PFSK-1 (cell line): ENCODE results near the gene CD82.

Source experiments
- FOXP2 ChIP-seq: optimal IDR thresholded peaks from 2 replicates; pipeline ENCODE3; 2011; ENCODE audit warnings: borderline replicate concordance, control low read depth, inconsistent platforms; ENCODE audit not compliant: insufficient read depth; ENCODE audit errors: extremely low read length, extremely low read depth
- POLR2AphosphoS5 ChIP-seq: IDR thresholded peaks from 2 replicates; pipeline ENCODE4 v1.6.1; 2012; ENCODE audit warnings: low read depth, mild to moderate bottlenecking, control low read depth, low read length, moderate library complexity
- REST ChIP-seq, 2 experiments: IDR thresholded peaks; 2 replicates each; pipeline versions ENCODE4 v1.6.1 to v1.8.0; 2011 to 2012; ENCODE audit warnings: low read depth in 2 of 2, low read length in 2 of 2, control low read depth in 1 of 2, inconsistent platforms in 1 of 2, mild to moderate bottlenecking in 1 of 2, moderate library complexity in 1 of 2; ENCODE audit not compliant: insufficient read depth in 1 of 2
- SIN3A ChIP-seq: IDR thresholded peaks from 2 replicates; pipeline ENCODE4 v1.6.1; 2012; ENCODE audit warnings: mild to moderate bottlenecking, low read length, moderate library complexity, borderline replicate concordance; ENCODE audit not compliant: insufficient read depth
- TAF1 ChIP-seq: IDR thresholded peaks from 2 replicates; pipeline ENCODE4 v1.6.1; 2012; ENCODE audit warnings: low read length, control low read depth, borderline replicate concordance; ENCODE audit not compliant: insufficient read depth

Gene CD82

GRCh38 chr11:44600261-44600660, 34.8 kb downstream of the CD82 start:
- no peak for TF ChIP-seq TAF1
- no peak for TF ChIP-seq POLR2AphosphoS5
- TF ChIP-seq SIN3A, result no peak
- TF ChIP-seq FOXP2, result no peak
- TF ChIP-seq REST (IDR thresholded peaks at IDR 0.05; ENCODE audit: insufficient read depth in 1 of 2, low read depth in 2 of 2, low read length in 2 of 2), result no peak

GRCh38 chr11:44600839-44601383, 35.4 kb downstream of the CD82 start:
- TF ChIP-seq POLR2AphosphoS5 (no peak), REST (IDR thresholded peaks at IDR 0.05; ENCODE audit: insufficient read depth in 1 of 2, low read depth in 2 of 2, low read length in 2 of 2) (no peak), SIN3A (no peak), FOXP2 (no peak), TAF1 (no peak)

- TF ChIP-seq SIN3A (no peak), TAF1 (no peak), POLR2AphosphoS5 (no peak), FOXP2 (no peak), REST (IDR thresholded peaks at IDR 0.05; ENCODE audit: insufficient read depth in 1 of 2, low read depth in 2 of 2, low read length in 2 of 2) (no peak)
Observed at GRCh38 chr11:44601471-44602370, 36.3 kb downstream of the CD82 start.

- TF ChIP-seq TAF1, result no peak
- TF ChIP-seq POLR2AphosphoS5, result no peak
- no peak for TF ChIP-seq FOXP2
- no peak for TF ChIP-seq REST (IDR thresholded peaks at IDR 0.05; ENCODE audit: insufficient read depth in 1 of 2, low read depth in 2 of 2, low read length in 2 of 2)
Observed at GRCh38 chr11:44602891-44603310, 37.4 kb downstream of the CD82 start.

- no peak for TF ChIP-seq SIN3A
- no peak for TF ChIP-seq REST (IDR thresholded peaks at IDR 0.05; ENCODE audit: insufficient read depth in 1 of 2, low read depth in 2 of 2, low read length in 2 of 2)
- TF ChIP-seq FOXP2, result no peak
- no peak for TF ChIP-seq TAF1
Observed at GRCh38 chr11:44604171-44604581, 38.7 kb downstream of the CD82 start.
